Measurements from ENCODE around the gene TTC39C.

- no peak for TF ChIP-seq CTCF (IDR thresholded peaks at IDR 0.05; ENCODE audit: insufficient read depth, low read length)
- no peak for TF ChIP-seq SPI1 (IDR thresholded peaks at IDR 0.05; ENCODE audit: borderline replicate concordance, low read depth)
- TF ChIP-seq REST (IDR thresholded peaks at IDR 0.05; ENCODE audit: insufficient replicate concordance, low read depth) = no peak
- no peak for TF ChIP-seq GABPA (IDR thresholded peaks at IDR 0.05; ENCODE audit: low read depth)
Observed at GRCh38 chr18:23968638-23969604, 45.6 kb upstream of the TTC39C start.
